NCI-H345 treated with DMSO at 0.1 percent for 48 hours (cell line): Measurements from ENCODE around the gene IFI27.
"Not testable (repeated sequence)": the region's sequence is repeated elsewhere in the genome, so short reads cannot be mapped to it uniquely, and the experiment has no call there.

Experiments
- DNase-seq: peaks from one replicate; lab custom pipeline; 2025; ENCODE audit not compliant: unreplicated experiment; lab: John Stamatoyannopoulos, UW

Gene IFI27

DNA sequence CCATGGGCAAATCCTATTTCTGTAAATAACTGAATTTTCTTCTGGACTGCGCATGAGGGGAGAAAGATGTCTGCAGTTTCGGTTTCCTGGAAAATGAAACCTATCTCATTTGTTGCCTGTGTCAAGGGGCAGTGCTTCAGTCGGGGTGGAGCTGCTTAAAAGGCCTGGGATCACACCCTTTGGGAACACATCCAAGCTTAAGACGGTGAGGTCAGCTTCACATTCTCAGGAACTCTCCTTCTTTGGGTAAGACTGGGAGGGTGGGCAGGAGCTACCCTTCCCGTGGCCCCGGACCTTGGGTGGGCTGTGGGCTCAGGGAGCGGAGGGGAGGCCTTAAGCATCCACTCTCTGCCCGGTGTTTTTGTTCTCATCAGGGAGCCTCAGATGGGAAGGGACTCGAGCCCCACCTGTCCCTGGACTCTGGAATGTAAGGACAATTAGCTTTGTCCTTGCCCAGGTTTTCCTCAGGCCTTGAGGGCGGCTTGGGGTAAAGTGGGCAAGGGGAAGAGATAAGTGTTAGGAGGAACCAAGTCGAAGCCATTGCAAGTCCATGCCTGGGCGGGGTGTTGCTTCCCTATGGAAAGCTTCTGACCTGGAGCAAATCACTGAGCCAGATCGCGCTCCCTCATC, at the start of gene IFI27:
IFI27 (plus strand) TSS at position 185 of the 630 bp plus-strand sequence.
- no peak for DNase-seq

DNA sequence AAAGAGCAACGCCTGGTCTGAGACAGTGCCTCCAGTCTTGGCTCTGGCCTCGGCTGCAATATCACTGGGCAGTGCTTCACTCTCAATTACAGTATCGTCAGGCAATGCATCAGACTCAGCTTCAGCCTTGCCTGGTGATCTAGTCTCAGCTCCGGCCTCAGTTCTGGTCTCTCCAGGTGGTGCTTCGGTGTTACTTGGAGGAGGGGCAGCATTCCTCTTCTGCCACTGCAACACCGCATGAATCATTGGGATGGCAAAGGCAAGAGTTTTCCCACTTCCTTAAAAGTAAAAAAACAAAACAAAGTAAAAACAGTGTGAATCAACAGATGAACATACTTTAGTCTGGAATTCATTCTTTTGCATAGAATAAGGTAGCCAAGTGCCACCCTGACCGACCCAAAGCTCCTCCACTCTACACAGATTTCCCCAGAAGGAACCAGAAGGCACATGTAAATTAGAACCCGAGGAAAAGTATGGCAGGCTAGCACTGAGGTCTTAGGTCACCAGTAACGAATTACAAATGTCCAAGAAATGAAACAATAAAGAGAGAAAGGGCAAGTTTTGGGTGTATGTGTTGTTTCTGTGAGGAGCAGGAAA, 48.1 kb upstream of the IFI27 start:
- DNase-seq = no peak

DNA sequence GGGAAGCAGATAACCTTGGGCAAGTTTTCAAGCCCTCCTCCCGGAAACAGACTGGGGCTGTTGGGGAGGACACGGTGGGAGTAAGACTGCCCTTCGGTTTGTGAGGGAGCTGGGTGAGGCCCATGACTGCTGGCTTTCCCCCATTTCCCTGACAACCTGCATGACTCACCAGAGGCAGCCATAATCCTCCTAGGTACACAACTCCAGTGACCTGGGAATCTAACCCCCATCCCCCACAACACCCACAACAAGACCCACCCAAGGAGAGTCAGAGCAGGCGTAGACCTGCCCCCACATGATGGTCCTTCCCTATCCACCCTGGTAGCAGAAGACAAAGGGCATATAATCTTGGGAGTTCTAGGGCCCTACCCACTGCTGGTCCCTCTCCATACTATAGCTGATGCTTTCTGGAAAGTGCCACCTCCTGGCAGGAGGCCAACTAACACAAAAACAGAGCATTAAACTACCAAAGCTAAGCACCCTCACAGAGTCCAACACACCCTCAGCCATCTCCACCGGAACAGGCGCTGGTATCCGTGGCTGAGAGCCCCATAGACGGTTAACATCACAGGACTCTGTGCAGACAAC, 44.4 kb upstream of the IFI27 start:
- peak; percentile 13 for DNase-seq

DNA sequence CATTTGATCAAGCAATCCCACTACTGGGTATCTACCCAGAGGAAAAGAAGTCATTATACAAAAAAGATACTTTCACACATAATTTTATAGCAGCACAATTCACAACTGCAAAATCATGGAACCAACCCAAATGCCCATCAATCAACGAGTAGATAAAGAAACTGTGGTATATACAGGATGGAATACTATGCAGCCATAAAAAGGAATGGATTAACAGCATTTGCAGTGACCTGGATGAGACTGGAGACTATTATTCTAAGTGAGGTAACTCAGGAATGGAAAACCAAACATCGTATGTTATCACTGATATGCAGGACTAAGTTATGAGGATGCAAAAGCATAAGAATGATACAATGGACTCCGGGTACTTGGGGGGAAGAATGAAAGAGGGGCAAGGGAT, 38.5 kb upstream of the IFI27 start:
- not testable (repeated sequence) for DNase-seq

DNA sequence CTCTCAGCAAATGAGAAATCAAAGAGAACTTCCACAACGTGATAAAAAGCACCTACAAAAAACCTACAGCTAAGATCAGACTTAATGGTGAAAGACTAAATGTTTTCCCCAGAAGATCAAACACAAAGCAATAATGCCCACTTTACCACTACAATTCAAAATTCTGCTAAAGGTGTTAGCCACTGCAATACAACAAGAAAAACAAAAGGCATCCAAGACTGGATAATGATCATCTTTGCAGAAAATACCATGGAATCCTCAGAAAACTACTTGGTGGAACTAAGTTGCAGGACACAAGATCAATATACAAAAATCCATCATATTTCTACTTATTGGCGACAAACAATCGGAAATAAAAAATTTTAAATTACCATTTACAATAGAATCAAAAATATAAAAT, 36.0 kb upstream of the IFI27 start:
- no peak for DNase-seq

DNA sequence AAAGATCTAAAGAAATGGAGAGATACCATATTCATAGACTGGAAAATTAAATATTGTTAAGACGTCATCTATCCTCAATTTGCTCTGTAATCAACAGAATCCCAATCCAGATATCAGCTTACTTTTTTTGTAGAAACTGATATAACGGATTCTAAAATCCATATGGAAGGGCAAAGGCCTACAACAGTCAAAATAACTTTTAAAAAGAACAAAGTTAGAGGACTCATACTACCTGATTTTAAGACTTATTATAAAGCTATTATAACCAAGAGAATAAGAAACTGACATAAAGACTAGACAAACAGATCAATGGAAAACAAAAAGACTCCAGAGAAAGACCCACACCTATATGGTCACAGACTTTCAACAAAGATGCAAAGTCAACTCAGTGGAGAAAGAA, 35.5 kb upstream of the IFI27 start:
- DNase-seq = no peak

DNA sequence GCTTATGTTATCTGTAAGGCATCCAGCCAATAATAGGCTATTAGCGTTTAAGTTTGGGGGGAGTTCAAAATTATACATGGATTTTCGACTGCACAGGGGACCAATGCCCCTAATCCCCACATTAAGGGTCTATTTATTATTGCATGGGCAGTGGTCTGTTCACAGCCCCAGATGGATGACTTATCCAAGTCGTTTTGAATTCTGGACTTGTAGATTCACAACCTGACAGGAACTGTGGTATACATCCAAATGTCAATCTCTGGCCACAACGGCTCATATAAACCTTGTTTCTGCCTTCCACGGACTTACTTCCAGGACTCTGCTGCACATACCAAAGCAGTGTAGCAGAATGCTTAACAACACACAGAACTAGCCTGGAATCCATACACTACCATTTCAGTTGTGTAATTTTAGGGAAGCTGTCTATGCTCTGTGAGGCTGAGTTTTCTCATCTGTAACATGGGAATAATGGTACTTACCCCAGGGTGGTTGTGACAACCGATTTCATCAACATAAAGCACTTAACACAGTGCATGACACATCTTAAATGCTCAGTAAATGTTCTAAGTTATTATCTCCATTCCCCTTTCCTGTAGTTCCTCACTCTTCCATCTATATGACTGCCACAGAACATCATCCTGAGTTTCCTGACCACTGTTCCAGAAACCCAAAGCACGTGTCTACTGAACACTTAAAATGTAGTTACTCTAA, 33.3 kb upstream of the IFI27 start:
- no peak for DNase-seq

DNA sequence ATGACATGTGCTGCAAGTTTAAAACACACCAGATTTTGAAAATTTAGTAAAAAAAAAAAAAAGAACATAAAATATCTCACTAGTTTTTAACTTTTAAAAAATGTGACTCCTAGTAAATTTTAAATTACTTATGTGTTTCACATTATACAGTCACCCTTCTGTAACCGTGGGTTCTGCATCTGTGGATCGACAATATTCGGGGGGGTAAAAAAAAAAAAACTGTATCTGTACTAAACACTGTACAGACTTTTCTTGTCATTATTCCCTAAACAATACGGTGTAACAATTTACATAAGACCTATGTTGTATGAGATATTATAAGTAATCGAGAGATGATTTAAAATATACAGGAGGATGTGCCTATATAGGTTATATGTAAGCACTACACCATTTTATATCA, 32.7 kb upstream of the IFI27 start:
- DNase-seq = no peak

DNA sequence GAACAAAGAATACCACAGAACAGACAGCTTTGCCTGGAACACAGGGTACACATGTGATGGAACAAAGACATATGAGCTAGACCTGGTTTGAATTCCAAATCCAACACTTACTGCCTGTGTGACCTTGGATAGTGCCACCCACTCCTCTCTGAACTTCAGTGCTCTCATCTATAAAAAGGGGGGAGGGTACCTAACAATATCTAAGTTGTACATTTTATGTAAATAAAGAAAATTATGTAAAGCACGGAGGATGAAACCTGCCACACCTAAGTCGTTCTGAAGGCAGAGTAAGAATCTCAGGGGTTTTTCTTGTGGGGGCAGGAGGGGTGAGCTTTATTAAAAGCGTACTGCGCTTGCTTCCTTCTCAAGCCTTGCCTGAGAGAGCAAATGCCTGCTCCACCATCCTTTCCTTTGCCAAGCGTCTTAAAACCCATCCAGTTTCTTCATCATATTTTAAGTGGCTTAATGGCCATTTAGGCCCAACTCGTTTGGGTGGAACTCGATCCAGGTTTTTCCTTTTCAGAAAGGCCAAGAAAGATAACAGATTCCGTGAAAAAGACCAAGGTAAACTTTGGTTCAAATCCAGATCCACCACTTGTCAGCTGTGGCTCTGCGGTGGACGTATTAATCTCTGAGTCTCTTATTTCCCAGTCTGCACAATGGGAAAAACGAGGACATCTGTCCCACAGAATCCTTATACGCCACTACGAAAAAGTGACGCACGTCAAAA, 30.5 kb upstream of the IFI27 start:
- no peak for DNase-seq

DNA sequence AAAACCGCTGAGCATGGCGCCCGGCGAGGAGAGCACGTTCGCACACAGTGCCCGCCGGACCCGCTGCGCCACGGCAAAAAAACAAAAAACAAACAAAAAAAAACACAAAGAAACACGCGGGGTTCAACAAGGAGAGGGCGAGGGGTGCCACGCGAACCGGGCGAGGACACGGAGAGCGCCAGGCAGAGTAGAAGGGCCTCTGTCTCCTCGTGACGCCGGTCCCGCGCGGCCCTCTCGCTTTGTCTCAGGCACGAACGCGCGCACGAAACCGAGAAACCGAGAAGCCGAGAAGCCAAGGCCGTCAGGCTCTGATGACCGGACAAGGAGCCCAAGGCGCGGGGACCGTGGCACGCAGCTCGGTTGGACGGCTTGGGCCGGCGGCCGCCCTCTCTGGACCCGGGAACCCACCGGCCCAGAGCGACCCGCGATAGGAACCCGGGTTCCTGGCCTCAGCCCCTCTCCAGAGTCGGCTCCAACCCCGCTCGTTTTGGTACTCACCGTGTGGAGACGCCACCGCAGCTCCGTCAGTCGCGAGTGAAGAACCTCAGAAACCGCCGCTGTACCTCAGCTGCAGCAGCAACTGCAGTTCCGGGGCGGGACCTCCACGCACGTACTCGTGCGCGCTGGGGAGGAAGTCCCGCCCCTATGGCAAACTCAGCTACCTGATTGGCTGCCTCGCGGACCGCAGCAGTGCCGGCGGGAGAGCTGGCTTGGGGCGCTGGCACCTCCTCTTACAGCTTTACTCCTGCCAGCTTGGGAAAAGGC, 29.7 kb upstream of the IFI27 start, which contains the start of the genes DDX24 and IFI27L1:
DDX24 (minus strand) TSS at position 582 of the 765 bp plus-strand sequence. CDS start 1,460 bp downstream, outside the sequence.
IFI27L1 (plus strand) TSS at position 690 of the 765 bp plus-strand sequence. CDS start 15,628 bp downstream, outside the sequence.
- DNase-seq = peak; percentile 85

DNA sequence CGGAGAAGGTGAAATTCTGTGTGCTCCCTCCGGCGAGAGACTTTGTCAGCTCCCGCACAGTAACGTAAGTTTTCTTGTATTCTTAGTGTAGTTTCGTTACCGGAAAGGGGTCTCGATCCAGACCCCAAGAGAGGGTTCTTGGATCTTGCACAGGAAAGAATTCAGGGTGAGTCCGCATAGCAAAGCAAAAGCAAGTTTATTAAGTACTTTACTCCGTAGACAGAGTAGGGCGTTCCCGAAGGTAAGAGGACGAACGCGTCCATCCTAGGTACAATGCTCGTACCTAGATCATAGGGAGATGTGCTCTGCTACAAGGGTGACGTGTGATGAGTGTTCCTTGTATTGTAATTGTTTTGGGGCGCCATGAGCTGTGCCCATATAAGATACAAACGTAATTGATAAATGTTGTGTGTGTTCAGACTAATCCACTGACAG, 29.1 kb upstream of the IFI27 start:
- no peak for DNase-seq

DNA sequence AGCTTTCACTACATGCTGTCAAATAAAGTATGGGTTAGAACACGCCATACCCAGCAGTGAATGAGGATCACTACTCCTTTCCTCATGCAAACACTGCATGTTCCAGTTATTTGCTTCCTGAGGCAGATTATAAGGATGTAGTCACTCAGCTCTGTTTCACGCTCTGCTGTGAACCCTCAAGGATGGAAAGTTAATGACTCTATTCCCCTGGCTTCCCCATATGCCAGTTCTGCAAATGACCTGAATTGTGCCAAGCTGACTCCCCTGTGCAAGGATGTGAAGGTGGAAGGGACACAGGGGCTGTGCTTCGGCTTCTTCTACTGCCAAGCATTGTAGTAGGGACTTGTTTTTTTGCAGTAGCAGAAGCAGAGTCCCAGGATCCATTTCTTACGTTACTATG, 22.6 kb upstream of the IFI27 start:
- DNase-seq = no peak

DNA sequence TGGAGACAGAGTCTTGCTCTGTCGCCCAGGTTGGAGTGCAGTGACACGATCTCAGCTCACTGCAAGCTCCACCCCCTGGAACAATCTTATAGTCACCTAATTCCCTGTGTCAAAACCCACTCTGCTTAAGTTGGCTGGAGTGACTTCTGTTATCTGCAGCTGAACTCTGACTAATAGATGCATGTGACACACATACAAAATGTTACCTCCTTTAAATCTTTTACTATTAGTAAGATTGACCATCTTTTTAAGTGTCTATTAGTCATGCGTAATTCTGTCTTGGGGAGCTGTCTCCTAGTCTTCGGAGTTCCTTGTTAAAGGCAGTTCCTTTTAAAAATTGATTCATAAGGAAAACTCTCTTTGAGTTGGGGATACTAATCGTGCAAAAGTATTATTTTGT, 22.0 kb upstream of the IFI27 start:
- no peak for DNase-seq

DNA sequence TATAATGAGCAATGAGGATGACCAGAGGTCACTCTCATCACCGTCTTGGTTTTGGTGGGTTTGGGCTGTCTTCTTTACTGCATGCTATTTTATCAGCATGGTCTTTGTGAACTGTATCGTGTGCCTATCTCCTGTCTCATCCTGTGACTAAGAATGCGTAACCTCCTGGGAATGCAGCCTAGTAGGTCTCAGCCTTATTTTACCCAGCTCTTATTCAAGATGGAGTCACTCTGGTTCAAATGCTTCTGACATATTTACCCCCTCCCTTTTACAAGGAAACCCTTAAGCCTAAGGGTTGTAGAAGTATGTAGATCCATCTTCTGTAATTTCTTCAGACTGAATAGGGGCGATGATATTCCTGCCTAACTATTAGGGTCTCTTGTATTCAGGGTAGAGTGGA, 21.1 kb upstream of the IFI27 start:
- no peak for DNase-seq

DNA sequence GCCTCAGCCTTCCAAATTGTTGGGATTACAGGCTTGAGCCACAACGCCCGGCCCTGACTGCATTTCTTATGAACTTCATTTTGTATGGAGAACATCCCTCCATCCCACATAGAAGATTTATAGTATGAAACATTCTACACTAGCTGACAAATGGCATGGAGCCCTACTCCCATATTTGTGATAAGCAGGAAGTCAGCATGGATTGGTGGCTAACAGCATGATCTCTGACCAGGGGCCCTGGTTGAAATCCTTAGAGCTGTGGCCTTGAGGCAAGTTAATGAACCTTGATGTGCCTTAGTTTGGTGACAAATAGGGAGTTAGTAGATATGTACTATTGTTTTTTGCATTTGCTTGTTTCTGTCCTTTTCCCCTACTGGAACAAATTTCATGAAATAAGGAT, 17.1 kb upstream of the IFI27 start:
- no peak for DNase-seq

DNA sequence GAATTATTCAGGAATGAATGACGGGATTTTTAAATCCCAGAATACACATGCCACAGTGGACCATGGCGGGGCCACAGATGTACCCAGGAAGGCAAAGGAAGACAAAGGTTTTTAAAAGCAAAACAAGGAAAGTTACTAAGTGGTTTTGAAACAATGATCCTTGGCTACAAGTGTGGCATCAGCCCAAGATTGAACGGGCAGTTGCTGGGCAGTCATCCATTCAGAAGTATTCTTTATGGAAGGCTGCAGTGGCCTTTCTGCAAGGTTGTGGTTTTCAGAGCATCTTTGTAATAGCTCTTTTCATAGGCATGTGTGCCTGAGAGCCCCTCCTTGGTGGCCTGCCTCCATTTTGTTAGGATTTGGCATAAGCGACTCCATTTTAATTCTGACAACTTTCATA, 13.4 kb upstream of the IFI27 start:
- no peak for DNase-seq

DNA sequence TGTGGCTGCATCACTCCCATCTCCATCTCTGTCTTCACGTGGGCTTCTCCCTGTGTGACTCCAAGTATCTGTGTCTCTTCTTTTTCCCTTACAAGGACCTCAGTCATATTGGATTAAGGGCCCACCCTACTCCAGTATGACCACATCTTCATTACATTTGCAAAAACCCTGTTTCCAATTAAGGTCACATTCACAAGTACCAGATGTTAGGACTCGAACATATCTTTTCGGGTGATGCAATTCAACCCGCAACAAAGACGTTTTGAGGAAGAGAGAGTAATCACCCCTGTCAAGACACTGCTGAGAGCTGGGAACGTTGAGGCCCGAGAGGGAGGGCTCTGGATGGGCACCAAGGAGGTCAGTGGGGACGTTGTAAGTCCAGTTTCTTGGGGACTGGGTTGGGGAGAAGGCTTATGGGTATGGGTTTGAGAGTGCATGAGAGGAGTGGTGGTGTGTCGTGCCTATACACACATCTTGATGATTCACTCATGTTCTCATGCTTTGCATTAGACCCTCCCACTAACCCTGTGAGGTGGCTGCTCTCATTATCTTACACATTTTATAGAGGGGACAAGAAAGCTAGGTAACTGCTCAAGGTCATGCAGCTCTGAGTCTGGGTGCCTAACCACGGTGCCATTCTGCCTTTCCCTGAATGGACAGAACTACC, 12.1 kb upstream of the IFI27 start:
- DNase-seq = no peak

DNA sequence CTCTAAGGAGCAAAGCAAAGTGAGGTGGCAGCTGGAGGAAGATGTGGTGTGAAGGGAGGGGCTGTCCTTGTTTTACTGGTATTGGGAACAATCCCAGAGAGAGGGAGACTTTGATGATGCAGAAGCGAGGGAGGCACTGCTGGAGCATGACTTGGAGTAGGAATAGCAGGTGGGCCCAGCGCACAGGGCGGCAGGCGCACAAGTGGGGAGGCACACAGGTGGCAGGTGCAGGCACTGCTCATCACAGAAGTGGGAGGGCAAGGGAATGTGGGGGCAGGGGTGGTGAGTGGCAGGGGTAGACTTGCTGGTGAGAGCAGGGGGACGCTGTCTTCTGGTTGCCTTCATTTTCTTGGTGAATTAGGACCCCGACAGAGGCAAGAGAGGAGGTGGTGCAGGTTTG, 11.5 kb upstream of the IFI27 start:
- no peak for DNase-seq

DNA sequence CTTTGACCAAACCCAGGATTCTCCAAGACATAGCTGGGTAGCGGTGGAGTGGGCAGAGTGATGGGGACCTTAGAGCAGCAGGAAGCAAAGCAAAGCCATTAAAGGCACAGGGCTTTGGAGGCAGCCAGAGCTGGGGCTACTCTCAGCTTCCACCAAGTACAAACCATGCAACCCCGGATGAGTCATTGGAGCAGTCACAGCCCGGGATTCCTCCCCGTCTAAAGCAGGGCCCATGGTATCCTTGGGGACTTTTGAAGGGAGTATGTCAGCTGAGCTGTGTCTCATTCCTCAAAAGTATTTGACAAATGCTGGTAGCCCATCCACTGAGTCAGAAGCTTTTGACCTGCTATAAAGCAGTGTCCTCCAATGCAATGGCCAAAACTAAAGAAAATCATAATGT, 9.7 kb upstream of the IFI27 start:
- no peak for DNase-seq

DNA sequence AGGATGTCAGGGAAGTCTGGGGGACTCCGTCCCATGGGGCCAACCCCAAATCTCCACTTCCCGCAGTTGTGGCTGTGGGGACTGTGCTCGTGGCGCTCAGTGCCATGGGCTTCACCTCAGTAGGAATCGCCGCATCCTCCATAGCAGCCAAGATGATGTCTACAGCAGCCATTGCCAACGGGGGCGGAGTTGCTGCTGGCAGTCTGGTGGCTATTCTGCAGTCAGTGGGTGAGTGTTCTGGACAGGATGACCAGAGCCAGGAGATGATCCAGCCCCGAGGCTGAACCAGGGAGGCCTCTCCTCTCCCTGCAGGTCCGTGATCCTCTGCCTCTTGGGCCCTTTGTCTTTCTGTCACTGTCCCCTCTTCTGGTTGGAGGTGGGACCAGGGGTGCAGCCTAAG, 8.8 kb upstream of the IFI27 start:
- DNase-seq = no peak
